HepG2 (cell line): ENCODE data around the gene OR10G2. TPM values are rescaled to one million over a fixed set of nuclear protein-coding genes. Genes with fewer than 3 reads are reported as not detected.
"Not testable (repeated sequence)": the region's sequence is repeated elsewhere in the genome, so short reads cannot be mapped to it uniquely, and the experiment has no call there.

Experiments used
- ATAC-seq: fragments of 200-7000 bp; cut with Tn5 transposase; 3 replicates; pipeline ENCODE4 v1.9.1; 2020; ENCODE audit warnings: mild to moderate bottlenecking, moderate library complexity
- BruUV-seq: library from RNA; stranded (reverse); fragments of 400-500 nt; replicated peaks from 2 replicates; lab custom pipeline; 2021; lab: Mats Ljungman, UMichigan
- CTCF ChIA-PET: fragments of 300-600 bp; formaldehyde crosslinking; extraction: SDS; loops from one replicate; lab custom pipeline; 2021; ENCODE audit warnings: low total read pairs, inconsistent platforms, low intra/inter-chr PET ratio; lab: Yijun Ruan, JAX
- POLR2A ChIA-PET: fragments of 350-600 bp; sonication (Branson Sonifier 250); formaldehyde crosslinking; loops from one replicate; lab custom pipeline; 2020; ENCODE audit warnings: antibody characterized with exemption, inconsistent platforms; lab: Yijun Ruan, JAX
- DNase-seq: peaks from one replicate; pipeline ENCODE4 v3.0.0-alpha.2; 2015; ENCODE audit warnings: low spot score
- FAIRE-seq: peaks from 3 replicates; lab custom pipeline; 2011; peaks lifted over from hg19 to GRCh38; lab: Jason Lieb, UNC
- H2AFZ ChIP-seq: one replicate; pipeline ENCODE4 v1.6.1; 2011; ENCODE audit warnings: low read length, inconsistent platforms
- H3K27ac ChIP-seq: fragments of 300-600 bp; 3 replicates; pipeline ENCODE4 v1.8.0; 2011; ENCODE audit warnings: mixed run types, mild to moderate bottlenecking, mixed read lengths, low read length, inconsistent platforms; ENCODE audit not compliant: insufficient read depth; ENCODE audit errors: extremely low read length
- H3K27me3 ChIP-seq, 2 experiments: fragments of 200-600 bp in 1 of 2; 2 replicates in 1 of 2; 3 replicates in 1 of 2; pipeline versions ENCODE4 v1.6.0 to v1.8.0; 2011; ENCODE audit warnings: low read length in 2 of 2, mild to moderate bottlenecking in 2 of 2, moderate library complexity in 2 of 2, inconsistent platforms in 1 of 2; ENCODE audit not compliant: insufficient read depth in 2 of 2, control insufficient read depth in 1 of 2
- H3K36me3 ChIP-seq, 2 experiments: fragments of 200-600 bp in 1 of 2; replicated peaks in 1 of 2; 2 replicates in 1 of 2; 3 replicates in 1 of 2; pipeline versions ENCODE4 v1.5.1 to v1.8.0; 2011; ENCODE audit warnings: low read length in 2 of 2, inconsistent platforms in 1 of 2; ENCODE audit not compliant: insufficient read depth in 2 of 2, control insufficient read depth in 1 of 2
- H3K4me1 ChIP-seq: 2 replicates; pipeline ENCODE4 v1.5.1; 2012; ENCODE audit warnings: low read length, inconsistent platforms; ENCODE audit not compliant: insufficient read depth
- H3K4me2 ChIP-seq: 2 replicates; pipeline ENCODE4 v1.6.0; 2011; ENCODE audit warnings: low read depth, low read length, inconsistent platforms
- H3K4me3 ChIP-seq, 3 experiments: fragments of 200-600 bp in 1 of 3; sonication (generic), shearing (Covaris generic) in 1 of 3; replicated peaks in 1 of 3; 2 replicates each; pipeline ENCODE4 v1.5.1; 2011 to 2016; ENCODE audit warnings: low read length in 3 of 3, inconsistent platforms in 2 of 3, low read depth in 2 of 3, mild to moderate bottlenecking in 2 of 3, control low read depth in 1 of 3, mixed read lengths in 1 of 3; ENCODE audit not compliant: insufficient read depth in 1 of 3
- H3K79me2 ChIP-seq: one replicate; pipeline ENCODE4 v1.6.1; 2011; ENCODE audit warnings: low read length, inconsistent platforms; ENCODE audit not compliant: insufficient read depth
- H3K9ac ChIP-seq: 2 replicates; pipeline ENCODE4 v1.6.0; 2011; ENCODE audit warnings: mild to moderate bottlenecking, low read depth, low read length, inconsistent platforms; ENCODE audit not compliant: insufficient read depth
- H3K9me3 ChIP-seq: 2 replicates; pipeline ENCODE4 v1.5.1; 2012; ENCODE audit warnings: mild to moderate bottlenecking, low read length
- H4K20me1 ChIP-seq: 2 replicates; pipeline ENCODE4 v1.6.0; 2011; ENCODE audit warnings: inconsistent platforms, mild to moderate bottlenecking, low read length, moderate library complexity; ENCODE audit not compliant: insufficient read depth
- KLF11 ChIP-seq: IDR thresholded peaks from 2 replicates; pipeline ENCODE4 v1.6.1; 2016; ENCODE audit warnings: missing compliant biosample characterization
- KLF6 ChIP-seq: IDR thresholded peaks from 2 replicates; pipeline ENCODE4 v1.8.0; 2016; ENCODE audit warnings: missing biosample characterization, missing genetic modification reagents
- SOX6 ChIP-seq, 2 experiments: fragments of 450-650 bp in 1 of 2; sonication (generic) in 1 of 2; formaldehyde crosslinking in 1 of 2; IDR thresholded peaks; 2 replicates each; pipeline versions ENCODE4 v1.4.0 to v1.6.1; 2017 to 2020; ENCODE audit warnings: antibody characterized with exemption in 1 of 2, mild to moderate bottlenecking in 1 of 2, missing genetic modification reagents in 1 of 2
- ZNF570 ChIP-seq: sonication (generic); formaldehyde crosslinking; IDR thresholded peaks from 2 replicates; pipeline ENCODE4 v1.4.0; 2020; ENCODE audit warnings: mild to moderate bottlenecking, missing genetic modification reagents, borderline replicate concordance
- WGBS: methylation state at CpG from one replicate; pipeline ENCODE4 v1.1.6; 2017; ENCODE audit warnings: low lambda C conversion rate; 5-methylcytosine and 5-hydroxymethylcytosine counted together
- in situ Hi-C: cut with HindIII; loops from 2 replicates; pipeline ENCODE4 v1.10.0; 2017; ENCODE audit warnings: low pct_unique_long_range_greater_than_20kb; ENCODE audit not compliant: extremely low pct_ligation_motif_present
- intact Hi-C: fragments of 100-400 bp; cut with micrococcal nuclease; formaldehyde crosslinking; loops from one replicate; pipeline ENCODE4 v1.10.0; 2022; ENCODE audit not compliant: unreplicated experiment
- polyA plus RNA-seq, 8 experiments: library from polyadenylated mRNA; depleted of rRNA in 3 of 8; stranded (reverse) in 7 of 8; unstranded in 1 of 8; fragments of >200 nt; fragmentation: Illumina TruSeq in 4 of 8; extraction: Trizol in 4 of 8; gene quantifications; 2 replicates each; pipeline versions ENCODE4 v1.2.1 to v1.2.3, GENCODE V29; 2011 to 2016; ENCODE audit warnings: low read depth in 4 of 8, missing spikeins in 1 of 8, mixed read lengths in 1 of 8; ENCODE audit not compliant: insufficient read depth in 1 of 8
- total RNA-seq, 5 experiments: library from RNA; depleted of rRNA; stranded (reverse); fragments of >200 nt; fragmentation: Illumina TruSeq; extraction: Trizol; gene quantifications; 2 replicates each; pipeline ENCODE4 v1.2.3, GENCODE V29; 2016; ENCODE audit warnings: low read depth in 1 of 5
- TF ChIP-seq, protein P1 (sequence below): sonication (generic); formaldehyde crosslinking; IDR thresholded peaks from 2 replicates; pipeline ENCODE4 v1.8.1; 2023; ENCODE audit warnings: mild to moderate bottlenecking, missing genetic modification reagents
- TF ChIP-seq, protein P2 (sequence below): fragments of 450-650 bp; IDR thresholded peaks from 2 replicates; pipeline ENCODE4 v1.6.1; 2017

OR10G2 gene
- total and polyA plus RNA-seq, 2 of the 13 experiments (the other 11 are each of a cell fraction or from before 2014, with no cell fraction given): not detected

DNA sequence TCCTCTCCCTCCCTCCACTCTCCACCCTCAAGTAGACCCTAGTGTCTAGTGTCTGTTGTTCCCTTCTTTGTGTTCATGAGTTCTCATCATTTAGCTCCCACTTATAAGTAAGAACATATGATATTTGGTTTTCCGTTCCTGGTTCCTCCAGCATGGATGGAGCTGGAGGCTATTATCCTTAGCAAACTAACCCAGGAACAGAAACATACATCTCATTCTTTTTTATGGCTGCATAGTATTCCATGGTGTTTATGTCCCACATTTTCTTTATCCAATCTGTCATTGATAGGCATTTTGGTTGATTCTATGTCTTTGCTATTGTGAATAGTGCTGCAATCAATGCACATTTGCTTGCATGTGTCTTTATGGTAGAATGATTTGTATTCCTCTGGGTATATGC lies 4.2 kb downstream of the OR10G2 start:
- CTCF ChIA-PET; POLR2A ChIA-PET; DNase-seq; BruUV-seq; H3K27me3 ChIP-seq; H3K27ac ChIP-seq; H2AFZ ChIP-seq; FAIRE-seq; H3K4me3 ChIP-seq; H3K9ac ChIP-seq; intact Hi-C loops; ATAC-seq; H4K20me1 ChIP-seq; in situ Hi-C loops; H3K36me3 ChIP-seq; H3K9me3 ChIP-seq; H3K79me2 ChIP-seq; H3K4me2 ChIP-seq; H3K4me1 ChIP-seq; TF ChIP-seq SOX6 (CRISPR knock-in tag; IDR thresholded peaks at IDR 0.05): not testable (repeated sequence)
- peak; percentile 79; the same call in 1 of the 2 replicates for TF ChIP-seq SOX6 (IDR thresholded peaks at IDR 0.05)
- 44% methylated on average over 1 of the region's 1 CpG for WGBS

DNA sequence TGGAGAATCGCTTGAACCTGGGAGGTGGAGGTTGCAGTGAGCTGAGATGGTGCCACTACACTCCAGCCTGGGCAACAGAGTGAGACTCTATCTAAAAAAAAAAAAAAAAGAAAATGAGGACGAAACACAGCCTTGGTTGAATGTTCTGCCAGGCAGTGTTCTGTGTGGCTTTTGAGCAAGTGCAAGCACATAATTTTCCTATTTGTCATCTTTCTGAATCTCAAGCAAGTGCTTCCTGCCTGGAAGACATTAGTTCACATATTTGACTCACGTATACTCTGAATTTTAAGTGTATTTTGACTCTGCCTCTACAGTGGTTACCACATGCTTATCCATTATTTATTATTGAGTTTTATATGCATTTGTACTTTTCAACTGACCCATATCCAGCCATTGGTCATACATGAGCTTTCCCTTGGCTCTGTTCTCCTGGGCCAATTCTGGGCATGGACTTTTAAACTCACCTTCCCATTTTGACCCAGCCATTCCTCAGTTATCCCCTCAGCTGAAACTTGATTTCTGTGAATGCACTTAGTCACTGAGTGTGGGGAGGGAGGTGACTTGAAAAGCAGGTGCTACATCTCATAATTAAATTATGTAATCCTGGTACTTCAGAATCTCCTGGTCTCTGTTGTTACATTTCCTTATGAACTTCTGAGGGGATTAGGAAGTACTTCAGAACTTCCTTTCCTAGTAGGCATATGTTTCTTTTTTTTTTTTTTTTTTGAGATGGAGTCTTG lies 8.1 kb downstream of the OR10G2 start:
- WGBS: 25% methylated on average over 3 of the region's 3 CpGs
- ChIA-PET POLR2A (no interaction called here), CTCF (no interaction called here)
- Histone ChIP-seq H3K9ac (no peak overlapping the region), H3K36me3 (no peaks in the 10 kb centered on the region), H3K4me3 (no peak overlapping the region), H3K4me2 (no peak overlapping the region), H2AFZ (no peak overlapping the region), H3K27me3 (no peaks in the 10 kb centered on the region), H3K4me1 (no peaks in the 10 kb centered on the region), H3K27ac (no peak overlapping the region), H3K79me2 (no peaks in the 10 kb centered on the region), H3K9me3 (no peaks in the 10 kb centered on the region), H4K20me1 (no peaks in the 10 kb centered on the region)
- TF ChIP-seq, protein P1, sequence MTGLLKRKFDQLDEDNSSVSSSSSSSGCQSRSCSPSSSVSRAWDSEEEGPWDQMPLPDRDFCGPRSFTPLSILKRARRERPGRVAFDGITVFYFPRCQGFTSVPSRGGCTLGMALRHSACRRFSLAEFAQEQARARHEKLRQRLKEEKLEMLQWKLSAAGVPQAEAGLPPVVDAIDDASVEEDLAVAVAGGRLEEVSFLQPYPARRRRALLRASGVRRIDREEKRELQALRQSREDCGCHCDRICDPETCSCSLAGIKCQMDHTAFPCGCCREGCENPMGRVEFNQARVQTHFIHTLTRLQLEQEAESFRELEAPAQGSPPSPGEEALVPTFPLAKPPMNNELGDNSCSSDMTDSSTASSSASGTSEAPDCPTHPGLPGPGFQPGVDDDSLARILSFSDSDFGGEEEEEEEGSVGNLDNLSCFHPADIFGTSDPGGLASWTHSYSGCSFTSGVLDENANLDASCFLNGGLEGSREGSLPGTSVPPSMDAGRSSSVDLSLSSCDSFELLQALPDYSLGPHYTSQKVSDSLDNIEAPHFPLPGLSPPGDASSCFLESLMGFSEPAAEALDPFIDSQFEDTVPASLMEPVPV (CRISPR knock-in tag): no peak
- TF ChIP-seq ZNF570 (CRISPR knock-in tag) (no peak), KLF11 (CRISPR knock-in tag) (no peak), KLF6 (CRISPR knock-in tag) (no peak)
- TF ChIP-seq, protein P2, sequence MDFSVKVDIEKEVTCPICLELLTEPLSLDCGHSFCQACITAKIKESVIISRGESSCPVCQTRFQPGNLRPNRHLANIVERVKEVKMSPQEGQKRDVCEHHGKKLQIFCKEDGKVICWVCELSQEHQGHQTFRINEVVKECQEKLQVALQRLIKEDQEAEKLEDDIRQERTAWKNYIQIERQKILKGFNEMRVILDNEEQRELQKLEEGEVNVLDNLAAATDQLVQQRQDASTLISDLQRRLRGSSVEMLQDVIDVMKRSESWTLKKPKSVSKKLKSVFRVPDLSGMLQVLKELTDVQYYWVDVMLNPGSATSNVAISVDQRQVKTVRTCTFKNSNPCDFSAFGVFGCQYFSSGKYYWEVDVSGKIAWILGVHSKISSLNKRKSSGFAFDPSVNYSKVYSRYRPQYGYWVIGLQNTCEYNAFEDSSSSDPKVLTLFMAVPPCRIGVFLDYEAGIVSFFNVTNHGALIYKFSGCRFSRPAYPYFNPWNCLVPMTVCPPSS: no peak
- BruUV-seq: no TSS peak
- intact Hi-C loops (no loop called here), in situ Hi-C loops (no loop called here)
- ATAC-seq (no peak), FAIRE-seq (no peak), DNase-seq (no peak)
